Esophagus (tissue), 2 donors: Measurements from ENCODE around the gene ZNF48. TPM values are rescaled to one million over a fixed set of nuclear protein-coding genes. Genes with fewer than 3 reads are reported as not detected.
A peak's percentile ranks its signal among the peaks of the same experiment; 100 is the strongest.

Experiments
- H3K27ac ChIP-seq, 2 donors: one replicate each; pipeline ENCODE4 v1.5.1; 2013; ENCODE audit warnings: low read depth in 2 of 2, mild to moderate bottlenecking in 2 of 2, inconsistent platforms in 1 of 2, low read length in 1 of 2, moderate library complexity in 1 of 2
- H3K27me3 ChIP-seq, 2 donors: one replicate each; pipeline ENCODE4 v1.6.1; 2013; ENCODE audit warnings: low read length in 2 of 2, control low read depth in 1 of 2, mild to moderate bottlenecking in 1 of 2; ENCODE audit not compliant: insufficient read depth in 2 of 2, control insufficient read depth in 1 of 2
- H3K36me3 ChIP-seq, 2 donors: one replicate each; pipeline ENCODE4 v1.6.1; 2013; ENCODE audit warnings: low read length in 1 of 2; ENCODE audit not compliant: control insufficient read depth in 2 of 2, insufficient read depth in 2 of 2
- H3K4me1 ChIP-seq, 2 donors: one replicate each; pipeline ENCODE4 v1.6.1; 2013; ENCODE audit warnings: low read length in 1 of 2; ENCODE audit not compliant: control insufficient read depth in 2 of 2, insufficient read depth in 2 of 2
- H3K4me3 ChIP-seq, 2 donors: one replicate each; pipeline ENCODE4 v1.5.1; 2013; ENCODE audit warnings: low read length in 2 of 2, mild to moderate bottlenecking in 2 of 2, low read depth in 1 of 2, moderate library complexity in 1 of 2
- H3K9me3 ChIP-seq, 2 donors: one replicate each; pipeline ENCODE4 v1.6.1; 2013; ENCODE audit warnings: mild to moderate bottlenecking in 2 of 2, low read depth in 1 of 2, low read length in 1 of 2, moderate library complexity in 1 of 2; ENCODE audit not compliant: control insufficient read depth in 2 of 2, insufficient read depth in 1 of 2
- WGBS, 2 donors: extraction: QIAGEN DNeasy Blood & Tissue Kit; methylation state at CpG; one replicate each; pipeline ENCODE4 v1.1.7; 2013; 5-methylcytosine and 5-hydroxymethylcytosine counted together
- polyA plus RNA-seq, 2 donors: library from polyadenylated mRNA; stranded (reverse); fragments of 200-250 nt; gene quantifications; one replicate each; pipeline ENCODE4 v1.2.3, GENCODE V29; 2013
- donor health status: healthy with polysubstance abuse.
- donor health status: Bipolar disorder and iron deficiency.

ZNF48 gene
- 1 to 10 TPM; 1.4 to 2.6 TPM for polyA plus RNA-seq

DNA sequence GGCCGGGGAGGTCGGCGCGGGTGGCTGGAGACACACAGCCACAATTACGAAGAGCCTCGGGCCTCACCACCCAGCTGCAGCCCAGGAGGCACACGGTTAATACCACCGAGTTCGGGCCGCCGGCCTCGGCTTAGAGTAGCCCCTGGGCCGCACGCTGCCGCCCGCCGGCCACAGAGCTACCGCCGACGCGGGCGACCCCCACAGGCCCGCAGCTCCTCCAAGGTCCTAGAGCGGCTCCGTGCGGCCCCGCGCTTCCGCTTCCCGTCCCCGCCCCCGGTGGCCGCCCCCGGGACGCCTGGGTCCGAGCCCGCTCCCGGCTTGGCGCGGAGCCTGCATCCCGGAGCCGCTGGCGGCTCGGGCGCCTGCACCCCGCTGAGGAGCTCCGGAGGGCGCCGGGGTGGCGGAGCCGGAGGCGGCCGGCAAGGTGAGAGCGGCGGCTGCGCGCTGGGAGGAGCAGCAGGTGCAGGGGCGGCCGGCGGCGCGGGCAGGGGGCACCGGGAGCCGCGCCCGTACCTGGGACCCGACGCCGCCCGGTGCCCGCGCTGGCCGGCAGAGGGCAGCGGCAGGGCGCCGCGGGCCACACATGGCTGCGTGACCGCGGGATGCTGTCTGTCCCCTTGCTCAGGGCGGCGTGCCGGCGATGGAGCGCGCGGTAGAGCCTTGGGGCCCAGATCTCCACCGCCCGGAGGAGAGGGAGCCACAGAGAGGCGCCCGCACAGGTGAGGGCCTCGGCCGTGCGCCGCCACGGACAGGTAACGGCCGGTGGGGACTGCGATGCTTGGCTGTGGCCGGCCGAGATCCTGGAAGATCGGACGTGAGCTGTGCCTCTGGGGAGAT lies at the start of gene ZNF48:
Gene ZNF48, plus strand, starts transcription at position 266 of the 837 bp plus-strand sequence. Its CDS starts 375 bp downstream, at position 641.
- peak within 1 kb of the TSS; percentile 69 for H3K4me3 ChIP-seq
- H3K4me1 ChIP-seq, result peaks cover 0 to 4% of the 10 kb centered on the region in 2 donors
- 1% methylated on average over 71 to 103 of the region's 103 CpGs for WGBS, 2 donors
- H3K36me3 ChIP-seq, result peaks cover 0 to 14% of the 10 kb centered on the region in 2 donors
- H3K27me3 ChIP-seq, result no peaks in the 10 kb centered on the region
- no peaks in the 10 kb centered on the region for H3K9me3 ChIP-seq
- H3K27ac ChIP-seq, result peak within 1 kb of the TSS; percentile 44 to 69

DNA sequence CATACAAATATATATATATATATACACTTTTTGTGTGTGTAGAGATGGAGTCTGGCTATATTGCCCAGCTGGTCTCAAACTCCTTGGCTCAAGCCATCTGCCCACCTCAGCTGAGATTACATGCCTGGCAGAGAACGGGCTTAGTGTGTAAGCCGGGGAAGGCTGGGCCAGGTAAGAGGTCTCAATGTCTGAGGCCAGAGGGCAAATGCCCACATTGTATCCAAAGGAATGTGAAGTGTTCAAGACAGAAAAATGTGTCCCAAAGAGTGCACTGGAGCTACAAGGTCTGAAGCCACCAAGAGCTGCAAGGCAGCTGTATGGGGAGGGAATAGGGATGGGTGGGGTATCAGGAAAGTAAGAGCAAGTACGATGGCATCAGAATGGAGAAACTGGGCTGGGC lies 48.9 kb upstream of the ZNF48 start:
- Histone ChIP-seq H3K9me3 (no peaks in the 10 kb centered on the region), H3K4me1 (no peaks in the 10 kb centered on the region), H3K4me3 (no peak overlapping the region), H3K27me3 (no peaks in the 10 kb centered on the region), H3K27ac (no peak overlapping the region), H3K36me3 (peaks cover 2 to 11% of the 10 kb centered on the region in 2 donors)
- WGBS, 2 donors, result 90 to 92% methylated on average over 3 of the region's 3 CpGs

DNA sequence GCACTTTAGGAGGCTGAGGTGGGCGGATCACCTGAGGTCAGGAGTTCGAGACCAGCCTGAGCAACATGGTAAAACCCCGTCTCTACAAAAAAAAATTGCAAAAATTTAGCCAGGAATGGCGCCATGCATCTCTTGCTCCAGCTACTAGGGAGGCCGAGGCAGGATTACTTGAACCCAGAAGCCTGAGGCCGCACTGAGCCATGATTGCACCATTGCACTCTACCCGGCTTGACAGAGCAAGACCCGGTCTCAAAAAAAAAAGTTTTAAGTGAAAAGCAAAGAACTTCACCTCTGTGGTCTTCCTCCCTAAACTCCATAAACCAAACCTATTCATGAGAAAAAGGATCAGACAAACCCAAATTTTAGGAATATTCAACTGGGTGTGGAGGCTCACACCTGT lies 47.1 kb upstream of the ZNF48 start:
- peaks cover 6 to 21% of the 10 kb centered on the region in 2 donors for H3K36me3 ChIP-seq
- H3K27me3 ChIP-seq, result no peaks in the 10 kb centered on the region
- no peak overlapping the region for H3K4me3 ChIP-seq
- peaks cover 6 to 12% of the 10 kb centered on the region in 2 donors for H3K4me1 ChIP-seq
- WGBS, 2 donors, result 93 to 95% methylated on average over 8 of the region's 8 CpGs
- H3K9me3 ChIP-seq, result no peaks in the 10 kb centered on the region
- no peak overlapping the region for H3K27ac ChIP-seq

DNA sequence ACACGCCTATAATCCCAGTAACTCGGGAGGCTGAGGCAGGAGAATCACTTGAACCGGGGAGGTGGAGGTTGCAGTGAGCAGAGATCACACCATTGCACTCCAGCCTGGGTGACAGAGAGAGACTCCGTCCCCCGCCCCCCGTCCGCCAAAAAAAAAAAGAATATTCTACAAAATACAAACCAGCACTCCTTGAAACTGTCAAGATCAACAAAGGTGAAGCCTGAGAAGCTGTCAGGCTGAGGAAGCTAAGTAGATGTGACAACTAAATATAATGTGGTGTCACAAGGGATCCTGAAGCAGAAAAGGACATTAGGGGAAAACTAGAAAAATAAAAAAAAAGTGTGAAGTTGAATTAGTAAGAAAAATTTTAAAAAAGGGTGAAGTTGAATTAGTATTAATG lies 46.3 kb upstream of the ZNF48 start:
- peaks cover 6 to 16% of the 10 kb centered on the region in 2 donors for H3K4me1 ChIP-seq
- 95 to 96% methylated on average over 7 of the region's 7 CpGs for WGBS, 2 donors
- H3K27me3 ChIP-seq, result no peaks in the 10 kb centered on the region
- H3K4me3 ChIP-seq, result no peak overlapping the region
- H3K36me3 ChIP-seq, result peaks cover 7 to 25% of the 10 kb centered on the region in 2 donors
- no peaks in the 10 kb centered on the region for H3K9me3 ChIP-seq
- no peak overlapping the region for H3K27ac ChIP-seq

DNA sequence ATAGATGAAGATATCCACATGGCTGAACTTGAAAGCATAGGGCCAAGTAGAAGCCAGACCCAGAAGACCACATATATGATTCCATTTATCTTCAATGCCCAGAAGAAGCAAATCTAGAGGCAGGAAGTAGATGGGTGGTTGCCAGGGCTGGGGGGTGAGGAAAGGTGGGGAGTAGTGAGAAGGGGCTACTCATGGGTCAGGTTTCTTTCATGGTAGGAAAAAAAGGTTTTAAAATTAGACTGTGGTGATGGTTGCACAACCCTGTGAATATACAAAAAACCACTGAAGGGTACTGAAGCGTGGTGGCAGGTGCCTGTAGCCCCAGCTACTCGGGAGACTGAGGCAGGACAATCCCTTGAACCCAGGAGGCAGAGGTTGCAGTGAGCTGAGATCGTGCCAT lies 45.5 kb upstream of the ZNF48 start:
- Histone ChIP-seq H3K36me3 (peaks cover 7 to 25% of the 10 kb centered on the region in 2 donors), H3K9me3 (no peaks in the 10 kb centered on the region), H3K4me1 (peaks cover 6 to 19% of the 10 kb centered on the region in 2 donors), H3K4me3 (no peak overlapping the region), H3K27me3 (no peaks in the 10 kb centered on the region), H3K27ac (no peak overlapping the region)
- WGBS, 2 donors, result 81 to 87% methylated on average over 3 of the region's 3 CpGs

DNA sequence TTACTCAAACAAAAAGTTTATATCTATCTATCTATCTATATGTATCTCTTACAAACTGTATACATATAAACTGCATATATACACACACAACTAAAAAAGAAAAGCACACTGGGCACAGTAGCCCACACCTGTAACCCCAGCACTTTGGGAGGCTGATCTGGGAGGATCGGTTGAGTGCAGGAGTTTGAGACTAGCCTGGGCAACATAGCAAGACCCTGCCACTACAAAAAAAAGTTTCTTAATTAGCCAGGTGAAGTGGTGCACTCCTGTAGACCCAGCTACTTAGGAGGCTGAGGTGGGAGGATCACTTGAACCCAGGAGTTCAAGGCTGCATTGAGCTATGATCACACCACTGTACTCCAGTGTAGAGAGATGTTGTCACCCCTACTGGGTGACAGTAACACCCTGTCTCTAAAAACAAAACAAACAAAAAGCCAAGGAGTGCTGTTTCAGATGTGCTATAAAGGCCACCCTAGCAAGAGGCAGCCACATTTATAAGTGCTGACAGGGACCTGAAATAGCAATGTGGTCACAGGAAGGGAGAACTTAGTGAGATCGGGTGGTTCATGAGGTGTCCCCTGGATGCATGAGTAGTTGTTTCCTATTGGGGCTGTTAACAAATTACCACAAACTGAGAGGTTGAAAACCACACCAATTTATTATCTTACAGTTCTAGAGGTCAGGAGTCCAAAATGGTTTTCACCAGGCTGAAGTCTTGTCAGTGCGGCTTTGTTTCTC lies 44.9 kb upstream of the ZNF48 start:
- 71 to 80% methylated on average over 3 of the region's 3 CpGs for WGBS, 2 donors
- no peak overlapping the region for H3K4me3 ChIP-seq
- H3K27ac ChIP-seq, result no peak overlapping the region
- no peaks in the 10 kb centered on the region for H3K27me3 ChIP-seq
- peaks cover 7 to 25% of the 10 kb centered on the region in 2 donors for H3K36me3 ChIP-seq
- peaks cover 6 to 19% of the 10 kb centered on the region in 2 donors for H3K4me1 ChIP-seq
- no peaks in the 10 kb centered on the region for H3K9me3 ChIP-seq

DNA sequence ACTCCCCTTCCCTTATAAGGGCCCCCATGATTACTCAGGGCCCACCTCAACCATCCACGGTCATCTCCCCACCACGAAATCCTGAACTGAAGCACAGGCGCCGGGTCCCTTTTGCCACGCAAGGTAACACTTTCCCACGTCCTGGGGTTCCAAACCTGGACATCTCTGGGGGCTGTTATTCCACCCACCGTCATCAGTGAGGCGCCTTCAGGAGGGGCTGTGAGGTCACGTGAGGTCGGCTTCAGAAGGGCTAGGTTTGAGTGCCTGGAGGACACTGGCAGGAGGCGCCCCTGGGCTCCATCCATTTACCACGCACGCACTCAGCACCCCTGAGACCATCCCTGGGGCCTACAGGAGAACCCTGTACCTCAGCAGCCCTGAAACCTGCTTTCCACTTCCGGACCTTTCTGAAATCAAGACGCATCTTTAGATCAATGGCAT lies 44.2 kb upstream of the ZNF48 start:
- H3K27me3 ChIP-seq, result no peaks in the 10 kb centered on the region
- WGBS, 2 donors, result 88 to 89% methylated on average over 15 of the region's 15 CpGs

DNA sequence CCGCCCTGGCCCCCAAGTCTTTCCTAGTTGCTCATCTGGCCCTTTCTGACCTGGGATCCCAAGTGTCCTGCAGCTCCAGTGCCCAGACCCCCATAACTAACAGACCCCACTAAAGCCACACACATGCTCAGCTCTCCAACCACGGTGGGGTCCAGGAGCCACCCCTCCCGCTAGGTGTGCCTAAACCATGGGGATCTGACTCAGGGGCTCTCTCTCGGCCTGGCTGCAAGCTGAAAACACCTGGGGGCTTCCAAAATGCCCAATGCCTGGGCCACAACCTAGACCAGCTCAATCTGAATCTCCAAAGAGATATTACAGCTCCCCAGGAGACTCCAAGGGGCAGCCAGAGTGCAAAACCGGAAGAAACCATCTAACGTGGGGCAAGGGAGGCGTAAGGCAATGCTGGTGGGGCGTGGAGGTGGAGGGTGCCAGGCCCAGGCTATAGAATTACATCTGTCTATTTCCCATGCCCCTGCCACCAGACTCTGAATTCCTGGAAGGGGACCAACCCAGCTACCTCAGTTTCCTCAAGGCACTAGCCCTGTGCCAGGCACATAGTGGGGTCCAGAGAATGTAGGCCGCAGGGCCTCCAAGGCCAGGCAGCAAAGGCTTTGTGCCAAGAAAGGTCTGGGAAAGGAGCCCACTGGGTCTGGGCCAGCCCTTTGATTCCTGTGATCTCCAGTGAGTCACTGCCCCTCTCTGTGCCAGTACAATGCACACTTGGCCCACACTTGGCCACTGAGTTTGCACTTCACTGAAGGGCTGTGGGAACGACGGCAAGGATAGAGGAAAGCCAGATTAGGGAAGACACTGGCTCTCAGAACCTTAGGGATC lies 43.4 kb upstream of the ZNF48 start:
- no peaks in the 10 kb centered on the region for H3K9me3 ChIP-seq
- H3K27me3 ChIP-seq, result no peaks in the 10 kb centered on the region
- peaks cover 6 to 29% of the 10 kb centered on the region in 2 donors for H3K4me1 ChIP-seq
- H3K4me3 ChIP-seq, result no peak overlapping the region
- peaks cover 7 to 25% of the 10 kb centered on the region in 2 donors for H3K36me3 ChIP-seq
- WGBS, 2 donors, result 45 to 54% methylated on average over 11 of the region's 11 CpGs
- peak overlapping the region; percentile 63 to 76 for H3K27ac ChIP-seq

More for the DNA sequence above, 44.2 kb upstream of the ZNF48 start:
- Histone ChIP-seq H3K4me3 (no peak overlapping the region), H3K36me3 (peaks cover 7 to 25% of the 10 kb centered on the region in 2 donors), H3K9me3 (no peaks in the 10 kb centered on the region), H3K4me1 (peaks cover 6 to 22% of the 10 kb centered on the region in 2 donors), H3K27ac (no peak overlapping the region)
